ENCODE measurements around the gene SPINT2. TPM values are rescaled to one million over a fixed set of nuclear protein-coding genes. Genes with fewer than 3 reads are reported as not detected.

SPINT2 gene
- total RNA-seq, 4 donors from 2014 or later, result 401 to 505 (median 497) TPM

GRCh38 chr19:38278751-38279150 lies 14.4 kb downstream of the SPINT2 start:
- TF ChIP-seq POLR2A (IDR thresholded peaks at IDR 0.05) (no peak), CTCF (IDR thresholded peaks at IDR 0.05) (no peak)
- WGBS, 2 donors, result 62% methylated on average over 2 of the region's 2 CpGs
- intact Hi-C loops (cut with DNase I; ENCODE audit: low total_unique reads), result no loop called here
- no peak for DNase-seq (ENCODE audit: low spot score in 2 of 2)
- no peak overlapping the region for H3K4me3 ChIP-seq (ENCODE audit: low read depth, poor library complexity, severe bottlenecking)

- no peak overlapping the region for H3K4me3 ChIP-seq (ENCODE audit: low read depth, poor library complexity, severe bottlenecking)
- DNase-seq (ENCODE audit: low spot score in 2 of 2), result no peak
- intact Hi-C loops (cut with DNase I; ENCODE audit: low total_unique reads), result no loop called here
- 59 to 69% methylated on average over 17 of the region's 17 CpGs for WGBS, 2 donors
- TF ChIP-seq CTCF (IDR thresholded peaks at IDR 0.05) (no peak), POLR2A (IDR thresholded peaks at IDR 0.05) (no peak)
Observed at GRCh38 chr19:38280030-38280921, 15.9 kb downstream of the SPINT2 start.

GRCh38 chr19:38281811-38282566 lies 17.6 kb downstream of the SPINT2 start:
- 63 to 65% methylated on average over 7 of the region's 7 CpGs for WGBS, 2 donors
- DNase-seq (ENCODE audit: low spot score in 2 of 2), result no peak
- TF ChIP-seq POLR2A (IDR thresholded peaks at IDR 0.05), result no peak
- no peak for TF ChIP-seq CTCF (IDR thresholded peaks at IDR 0.05)
- H3K4me3 ChIP-seq (ENCODE audit: low read depth, poor library complexity, severe bottlenecking), result no peak overlapping the region
- intact Hi-C loops (cut with DNase I; ENCODE audit: low total_unique reads), result no loop called here

- no peak for DNase-seq (ENCODE audit: low spot score in 2 of 2)
- 75 to 81% methylated on average over 8 of the region's 8 CpGs for WGBS, 2 donors
- no peak overlapping the region for H3K4me3 ChIP-seq (ENCODE audit: low read depth, poor library complexity, severe bottlenecking)
- TF ChIP-seq POLR2A (IDR thresholded peaks at IDR 0.05) (no peak), CTCF (IDR thresholded peaks at IDR 0.05) (no peak)
- intact Hi-C loops (cut with DNase I; ENCODE audit: low total_unique reads), result no loop called here
Observed at GRCh38 chr19:38283271-38283670, 18.9 kb downstream of the SPINT2 start.

- intact Hi-C loops (cut with DNase I; ENCODE audit: low total_unique reads), result no loop called here
- no peak overlapping the region for H3K4me3 ChIP-seq (ENCODE audit: low read depth, poor library complexity, severe bottlenecking)
- no peak for TF ChIP-seq POLR2A (IDR thresholded peaks at IDR 0.05)
- no peak for TF ChIP-seq CTCF (IDR thresholded peaks at IDR 0.05)
- DNase-seq (ENCODE audit: low spot score in 2 of 2), result no peak
- 80 to 89% methylated on average over 7 of the region's 7 CpGs for WGBS, 2 donors
Observed at GRCh38 chr19:38284422-38284821, 20.0 kb downstream of the SPINT2 start.
